ENCODE measurements around the gene GDA. TPM values are rescaled to one million over a fixed set of nuclear protein-coding genes. Genes with fewer than 3 reads are reported as not detected.
A peak's percentile ranks its signal among the peaks of the same experiment; 100 is the strongest.
"Not testable (repeated sequence)": the region's sequence is repeated elsewhere in the genome, so short reads cannot be mapped to it uniquely, and the experiment has no call there.

Gene GDA
- total RNA-seq, 1 donor from 2014 or later, result 2.4 TPM

DNA sequence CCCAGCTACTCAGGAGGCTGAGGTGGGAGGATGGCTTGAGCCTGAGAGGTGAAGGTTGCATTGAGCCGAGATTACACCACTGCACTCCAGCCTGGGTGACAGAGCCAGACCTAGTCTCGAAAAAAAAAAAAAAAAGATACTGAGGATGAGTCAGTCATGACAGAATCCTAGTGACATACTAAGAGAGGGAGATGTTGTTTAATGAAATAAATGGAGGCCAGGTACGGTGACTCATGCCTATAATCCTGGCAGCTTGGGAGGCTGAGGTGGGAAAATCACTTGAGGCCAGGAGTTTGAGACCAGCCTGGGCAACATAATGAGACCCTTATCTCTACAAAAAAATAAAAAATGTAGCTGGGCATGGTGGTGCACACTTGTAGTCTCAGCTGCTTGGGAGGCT is 108.6 kb downstream of the GDA start:
- no peak for ATAC-seq
- intact Hi-C loops (cut with DNase I), result no loop called here
- DNase-seq (ENCODE audit: low spot score), result no peak

DNA sequence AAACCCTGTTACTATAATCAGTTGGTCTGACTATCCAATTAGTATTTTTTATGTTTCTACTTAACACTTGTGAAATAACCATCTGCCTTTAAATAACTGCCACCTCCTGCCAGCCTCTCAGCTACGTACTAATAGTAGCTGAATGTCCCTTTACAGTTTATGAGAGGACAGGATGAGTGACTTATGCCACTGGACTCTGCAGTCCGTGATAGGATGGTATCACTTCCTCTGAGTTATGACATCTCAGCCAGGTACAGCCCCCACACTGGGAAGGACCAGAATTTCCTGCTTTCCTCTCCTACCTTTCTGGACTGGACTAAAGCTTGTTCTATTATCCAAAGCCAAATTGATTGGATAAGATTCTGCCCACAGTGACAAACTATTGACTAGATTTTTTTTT is 112.8 kb downstream of the GDA start:
- no peak for DNase-seq (ENCODE audit: low spot score)
- intact Hi-C loops (cut with DNase I), result no loop called here
- no peak for ATAC-seq

DNA sequence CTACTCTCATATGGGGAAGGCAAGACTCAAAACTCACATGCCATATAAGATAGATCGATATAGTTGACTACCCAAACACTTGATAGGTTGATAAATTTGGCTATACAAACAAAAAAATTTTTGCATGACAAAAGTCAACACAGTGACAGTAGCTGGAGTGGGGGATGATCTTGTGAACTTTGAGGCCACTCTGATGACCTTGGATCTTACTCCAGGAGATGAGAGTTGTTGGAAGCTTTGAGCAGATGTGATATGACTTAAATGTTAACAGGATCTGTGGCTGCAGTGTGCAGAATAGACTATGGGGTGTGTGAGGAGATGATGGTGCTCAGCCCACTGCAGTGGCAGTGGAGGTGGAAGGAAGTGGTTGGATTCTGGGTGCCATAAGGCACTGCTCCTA is 114.3 kb downstream of the GDA start:
- intact Hi-C loops (cut with DNase I), result no loop called here

DNA sequence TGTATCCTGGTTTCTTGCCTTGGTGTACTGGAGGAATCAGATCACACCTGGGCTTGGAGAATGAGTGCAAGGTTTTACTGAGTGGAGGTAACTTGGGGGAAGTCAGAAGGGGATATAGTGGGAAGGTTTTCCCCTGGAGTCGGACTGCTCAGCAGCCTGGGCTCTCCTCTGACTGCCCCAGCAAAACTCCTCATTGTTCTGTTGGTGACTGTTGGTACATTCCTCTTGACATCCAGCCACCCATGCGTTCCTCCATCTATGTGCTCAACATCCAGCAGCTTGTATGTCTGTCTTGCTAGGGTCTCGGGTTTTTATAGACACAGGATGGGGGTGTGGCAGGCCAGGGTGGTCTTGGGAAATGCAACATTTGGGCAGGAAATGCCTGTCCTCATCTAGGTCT is 119.7 kb downstream of the GDA start:
- no peak for ATAC-seq
- intact Hi-C loops (cut with DNase I), result loop anchor here (2.0 kb wide), 1 partner anchor 226 kb away; no protein-coding TSS in a partner anchor
- DNase-seq (ENCODE audit: low spot score), result no peak

More for the DNA sequence above, 114.3 kb downstream of the GDA start:
- DNase-seq (ENCODE audit: low spot score) (no peak), ATAC-seq (no peak)

DNA sequence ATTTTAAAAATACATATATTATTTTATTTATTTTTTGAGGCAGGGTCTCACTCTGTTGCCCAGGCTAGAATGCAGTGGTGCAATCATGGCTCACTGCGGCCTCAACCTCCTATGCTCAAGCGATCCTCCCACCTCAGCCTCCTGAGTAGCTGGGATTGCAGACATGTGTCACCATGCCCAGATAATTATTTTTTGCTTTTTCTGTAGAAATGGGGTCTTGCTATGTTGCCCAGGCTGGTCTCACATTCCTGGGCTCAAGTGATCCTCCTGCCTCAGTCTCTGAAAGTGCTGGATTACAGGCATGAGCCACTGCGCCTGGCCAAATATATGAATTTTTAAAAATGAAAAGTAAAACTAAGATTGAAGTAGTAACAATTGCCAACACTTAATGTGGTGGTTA is 121.1 kb downstream of the GDA start:
- DNase-seq (ENCODE audit: low spot score); intact Hi-C loops (cut with DNase I); ATAC-seq: not testable (repeated sequence)

DNA sequence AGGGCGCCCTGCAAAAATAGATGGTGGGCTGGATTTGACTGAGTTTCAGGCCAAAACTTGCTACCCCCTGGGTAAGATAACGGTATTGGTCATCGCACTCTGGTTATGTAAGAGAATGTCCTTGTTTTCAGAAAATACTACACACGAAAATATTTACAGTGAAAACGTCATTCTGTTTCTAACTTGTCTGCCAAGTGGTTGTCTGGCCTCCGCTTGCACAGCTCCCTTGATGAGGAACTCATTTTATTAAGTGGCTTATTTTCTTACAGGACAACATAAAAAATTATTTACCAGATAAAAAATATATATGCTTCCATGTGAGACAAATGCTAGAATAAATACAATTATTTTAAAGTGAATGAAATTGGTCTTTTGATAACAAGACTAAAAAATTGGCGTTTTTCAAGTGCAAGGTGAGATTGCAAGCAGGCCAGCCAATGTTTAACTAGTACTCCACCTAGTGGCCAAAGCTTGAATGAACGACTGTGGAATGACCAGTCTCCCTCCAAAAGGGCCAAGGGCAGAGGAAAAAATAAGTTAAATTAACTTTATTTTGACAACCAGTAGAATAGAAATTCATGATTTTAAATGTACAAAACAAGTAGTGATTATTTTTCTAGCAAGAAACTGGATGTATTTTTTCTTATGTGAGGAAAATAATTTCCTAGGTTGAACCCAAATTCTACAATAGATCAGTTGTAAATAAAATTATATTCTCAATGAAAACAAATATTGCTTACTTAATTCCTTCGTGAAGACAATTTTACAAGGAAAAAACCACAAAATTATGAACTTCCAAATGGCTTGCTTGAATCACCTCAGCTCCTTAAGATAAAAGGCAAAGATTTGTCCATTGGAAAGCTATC is 122.6 kb downstream of the GDA start:
- ATAC-seq (peak; percentile 62), DNase-seq (ENCODE audit: low spot score) (peak; percentile 63)
- intact Hi-C loops (cut with DNase I), result no loop called here

DNA sequence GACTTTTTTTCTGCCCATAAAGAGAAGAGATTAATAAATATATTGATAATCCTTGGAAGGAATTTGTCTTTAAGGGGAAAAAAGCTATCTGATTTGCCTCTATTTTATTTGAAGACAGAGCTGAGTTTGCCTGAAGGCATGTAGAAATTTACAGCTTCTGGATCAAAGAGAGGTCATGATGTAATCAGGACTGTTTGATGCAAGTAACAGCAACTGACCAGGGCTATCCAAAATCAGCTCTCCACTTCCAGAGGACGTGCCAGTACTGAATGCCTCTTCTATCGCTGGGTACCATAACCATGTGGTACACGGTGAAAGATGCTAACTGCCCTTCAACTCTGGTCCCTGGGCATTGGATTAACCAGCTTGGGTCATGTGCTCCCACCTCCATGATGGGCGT is 125.2 kb downstream of the GDA start:
- ATAC-seq, result no peak
- intact Hi-C loops (cut with DNase I), result no loop called here

DNA sequence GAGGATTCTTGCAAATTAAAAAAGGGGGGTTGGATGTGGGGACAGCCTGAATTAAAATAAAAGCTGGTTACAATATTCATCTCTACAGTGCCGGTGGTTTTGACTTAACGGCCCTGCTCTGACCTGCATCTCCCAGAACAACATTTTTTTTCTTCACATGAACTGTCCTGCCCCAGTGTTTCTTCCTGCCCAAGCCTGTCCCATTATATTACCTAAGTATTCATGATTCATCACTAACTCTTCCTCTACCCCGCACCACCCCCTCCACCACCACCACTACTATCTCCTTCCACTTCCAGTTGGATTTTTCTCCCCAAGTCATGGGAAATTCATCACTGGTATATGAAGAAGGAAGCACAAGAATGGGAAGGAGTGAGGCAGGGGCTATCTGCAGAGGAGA is 125.7 kb downstream of the GDA start:
- DNase-seq (ENCODE audit: low spot score), result no peak
- ATAC-seq, result no peak
- intact Hi-C loops (cut with DNase I), result no loop called here

More for the DNA sequence above, 125.2 kb downstream of the GDA start:
- DNase-seq (ENCODE audit: low spot score), result no peak

DNA sequence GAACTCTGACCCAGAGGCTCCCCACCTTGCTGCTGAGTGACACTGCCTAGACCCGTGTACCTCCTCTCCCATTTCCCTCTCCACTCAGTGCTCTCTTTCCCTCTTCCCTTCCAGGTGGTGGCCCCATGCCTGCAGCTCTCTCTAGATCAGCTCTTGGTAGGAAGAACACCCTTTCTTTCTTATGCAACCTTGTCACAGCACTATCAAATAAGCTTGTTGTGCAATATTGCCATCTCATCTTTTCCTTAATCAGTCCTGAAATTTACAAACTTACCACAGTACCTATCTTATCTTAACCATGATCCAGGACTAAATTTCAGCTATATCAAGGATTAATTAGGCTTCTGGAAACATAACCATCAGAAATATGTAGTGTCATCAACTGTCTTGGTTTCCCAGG is 127.2 kb downstream of the GDA start:
- intact Hi-C loops (cut with DNase I), result no loop called here
- ATAC-seq (no peak), DNase-seq (ENCODE audit: low spot score) (no peak)

DNA sequence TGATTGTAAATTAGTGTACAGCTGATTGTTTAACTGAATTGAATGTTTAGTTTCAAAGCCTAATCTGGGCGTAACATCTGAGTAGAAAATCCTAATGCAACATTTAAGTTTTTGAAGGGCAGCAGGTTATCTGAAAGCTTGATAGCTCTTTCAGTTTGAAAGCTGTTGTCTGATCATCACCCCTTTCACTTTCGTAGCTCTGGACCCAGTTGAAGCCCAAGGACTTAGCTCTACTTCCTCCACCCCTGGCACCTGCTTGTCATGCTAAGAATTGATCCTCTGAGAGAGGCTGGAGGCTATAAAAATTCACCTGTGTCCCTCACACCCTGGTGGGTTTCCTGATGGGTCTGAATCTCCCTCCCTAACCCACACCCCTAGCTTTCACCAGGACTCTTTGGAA is 129.7 kb downstream of the GDA start:
- intact Hi-C loops (cut with DNase I), result no loop called here
- ATAC-seq, result no peak

DNA sequence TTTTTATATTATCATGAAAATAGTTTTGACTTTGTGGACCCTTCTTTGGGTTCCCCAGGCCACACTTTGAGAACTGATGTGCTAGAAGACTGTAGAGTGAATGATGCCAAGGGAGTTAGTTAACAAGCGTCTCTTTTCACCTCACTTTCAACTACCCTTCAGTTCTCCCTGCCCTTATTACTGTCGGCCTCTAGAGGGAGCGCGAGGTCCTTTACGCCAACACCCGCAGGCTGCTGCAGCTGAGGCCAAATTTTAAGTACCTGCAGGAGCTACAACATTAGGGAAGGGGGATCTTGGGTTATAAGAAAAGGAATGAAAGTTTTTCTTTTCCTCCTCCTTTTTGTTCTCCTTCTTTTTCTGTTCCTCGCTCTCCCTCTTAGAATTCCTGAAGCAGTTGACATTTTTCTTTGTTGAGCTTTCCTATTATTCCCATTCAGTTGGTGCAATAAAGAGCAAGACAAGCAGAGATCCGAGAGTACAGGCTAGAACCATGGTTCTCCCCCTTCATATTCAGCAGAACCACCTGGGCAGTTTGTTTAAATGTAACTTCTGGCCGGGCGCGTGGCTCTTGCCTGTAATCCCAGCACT is 131.8 kb downstream of the GDA start:
- DNase-seq (ENCODE audit: low spot score), result peak; percentile 82
- intact Hi-C loops (cut with DNase I), result loop anchor here (5.0 kb wide), 2 partner anchors 311 to 546 kb away; no protein-coding TSS in a partner anchor
- ATAC-seq, result peak; percentile 90

More for the DNA sequence above, 129.7 kb downstream of the GDA start:
- no peak for DNase-seq (ENCODE audit: low spot score)

DNA sequence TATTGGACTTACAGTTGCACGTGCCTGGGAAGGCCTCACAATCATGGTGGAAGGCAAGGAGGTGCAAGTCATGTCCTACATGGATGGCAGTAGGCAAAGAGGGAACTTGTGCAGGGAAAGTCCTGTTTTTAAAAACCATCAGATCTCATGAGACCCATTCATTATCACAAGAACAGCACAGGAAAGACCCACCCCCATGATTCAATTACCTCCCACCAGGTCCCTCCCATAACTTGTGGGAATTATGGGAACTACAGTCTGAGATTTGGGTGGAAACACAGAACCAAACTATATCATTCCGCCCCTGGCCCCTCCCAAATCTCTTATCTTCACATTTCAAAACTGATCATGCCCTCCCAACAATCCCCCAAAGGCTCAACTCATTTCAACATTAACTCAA is 140.2 kb downstream of the GDA start:
- DNase-seq (ENCODE audit: low spot score) (no peak), ATAC-seq (no peak)
- intact Hi-C loops (cut with DNase I), result no loop called here

DNA sequence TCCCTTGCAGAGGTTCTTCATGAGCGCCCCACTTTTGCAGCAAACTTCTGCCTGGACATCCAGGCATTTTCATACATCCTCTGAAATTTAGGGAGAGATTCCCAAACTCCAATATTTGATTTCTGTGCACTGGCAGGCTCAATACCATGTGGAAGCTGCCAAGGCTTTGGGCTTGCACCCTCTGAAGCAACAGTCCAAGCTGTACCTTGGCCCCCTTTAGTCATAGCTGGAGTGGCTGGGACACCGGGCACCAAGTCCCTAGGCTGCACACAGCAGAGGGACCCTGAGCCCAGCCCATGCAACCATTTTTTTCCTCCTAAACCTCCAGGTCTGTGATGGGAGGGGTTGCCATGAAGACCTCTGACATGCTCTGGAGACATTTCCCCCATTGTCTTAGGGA is 141.1 kb downstream of the GDA start:
- no peak for DNase-seq (ENCODE audit: low spot score)
- no peak for ATAC-seq
- intact Hi-C loops (cut with DNase I), result loop anchor here (10.0 kb wide), 1 partner anchor 54 kb away; no protein-coding TSS in a partner anchor

DNA sequence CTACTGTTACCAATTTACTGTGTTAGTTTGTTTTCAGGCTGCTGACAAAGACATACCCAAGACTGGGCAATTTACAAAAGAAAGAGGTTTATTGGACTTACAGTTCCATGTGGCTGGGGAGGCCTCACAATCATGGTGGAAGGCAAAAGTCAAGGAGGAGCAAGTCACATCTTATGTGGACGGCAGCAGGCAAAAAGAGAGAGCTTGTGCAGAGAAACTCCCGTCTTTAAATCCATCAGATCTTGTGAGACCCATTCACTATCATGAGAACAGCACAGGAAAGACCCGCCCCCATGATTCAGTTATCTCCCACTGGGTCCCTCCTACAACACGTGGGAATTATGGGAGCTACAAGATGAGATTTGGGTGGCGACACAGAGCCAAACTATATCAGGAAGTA is 142.3 kb downstream of the GDA start:
- DNase-seq (ENCODE audit: low spot score); ATAC-seq: not testable (repeated sequence)
- intact Hi-C loops (cut with DNase I), result loop anchor here (10.0 kb wide), 1 partner anchor 53 kb away; no protein-coding TSS in a partner anchor

DNA sequence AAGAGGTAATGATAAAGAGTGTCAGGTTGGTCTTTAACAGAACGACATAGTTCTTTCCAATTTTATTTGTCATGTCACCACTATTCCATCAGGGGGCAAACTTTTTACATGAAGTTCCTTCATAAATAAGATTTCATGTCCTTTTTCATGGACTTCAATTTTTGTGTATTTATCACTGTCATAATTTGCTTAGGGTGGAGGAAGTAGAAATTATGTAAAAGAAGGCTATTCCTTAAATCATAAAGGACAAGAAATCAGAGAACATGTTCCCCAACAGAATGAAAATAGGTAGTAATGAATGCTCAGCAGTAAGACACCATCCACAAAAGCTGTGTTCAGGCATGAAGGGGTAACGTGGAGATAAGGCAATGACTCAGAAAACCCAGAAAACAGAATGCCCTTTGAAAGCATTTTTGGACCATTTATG is 143.0 kb downstream of the GDA start:
- intact Hi-C loops (cut with DNase I), result loop anchor here (10.0 kb wide), 1 partner anchor 53 kb away; no protein-coding TSS in a partner anchor
- ATAC-seq (peak; percentile 70), DNase-seq (ENCODE audit: low spot score) (no peak)

DNA sequence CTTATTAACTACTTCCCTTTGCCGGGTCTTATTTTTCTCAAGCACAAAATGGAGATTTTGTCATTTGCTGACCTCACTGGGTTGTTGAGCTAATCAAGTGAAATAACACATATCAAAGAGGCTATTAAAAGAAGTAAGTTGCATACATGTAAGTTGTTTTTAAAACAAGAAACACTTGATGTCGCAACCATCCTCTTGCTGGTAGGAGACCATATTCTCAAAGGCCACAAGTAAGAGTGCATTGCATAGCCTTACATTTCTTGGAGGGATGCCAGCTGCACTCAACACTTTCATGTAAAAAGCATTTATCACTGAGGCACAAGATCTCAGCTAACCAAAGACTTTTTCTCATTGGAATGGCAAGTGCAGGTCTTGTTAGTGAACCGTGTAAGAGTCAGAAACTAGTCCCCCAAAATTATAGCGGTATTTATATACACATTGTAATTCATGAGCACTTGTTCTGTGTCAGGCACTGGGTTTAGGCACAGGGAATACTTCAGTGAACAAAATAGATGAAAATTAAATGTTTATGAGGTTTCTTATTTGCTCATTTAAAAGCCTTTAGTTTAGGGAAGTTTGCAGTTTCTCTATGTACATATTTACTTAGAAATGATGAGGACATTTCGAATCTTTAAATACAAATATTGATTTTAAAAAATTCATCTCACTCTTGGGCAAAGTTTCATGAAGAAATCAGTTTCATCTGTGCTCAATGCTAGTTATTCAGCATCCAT is 143.8 kb downstream of the GDA start:
- intact Hi-C loops (cut with DNase I), result loop anchor here (10.0 kb wide), 1 partner anchor 52 kb away; no protein-coding TSS in a partner anchor
- no peak for DNase-seq (ENCODE audit: low spot score)
- ATAC-seq, result peak; percentile 59

DNA sequence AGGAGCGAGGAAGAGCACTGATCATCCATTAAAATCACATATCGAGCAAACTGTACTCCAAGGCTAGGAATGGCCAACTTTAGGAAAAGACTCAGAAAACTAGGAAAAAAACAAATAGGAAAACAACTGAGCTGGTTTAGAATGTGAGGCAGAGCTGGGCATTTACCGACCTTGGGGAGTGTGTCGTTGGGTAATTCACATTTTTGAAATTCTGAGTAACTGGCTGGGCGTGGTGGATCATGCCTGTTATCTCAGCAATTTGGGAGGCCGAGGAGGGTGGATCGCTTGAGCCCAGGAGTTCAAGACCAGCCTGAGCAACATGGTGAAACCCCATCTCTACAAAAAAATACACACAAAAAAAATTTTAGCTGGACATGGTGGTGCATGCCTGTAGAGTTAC is 145.7 kb downstream of the GDA start:
- intact Hi-C loops (cut with DNase I), result loop anchor here (5.0 to 10.0 kb wide), 2 partner anchors 50 to 297 kb away; no protein-coding TSS in a partner anchor
- ATAC-seq (no peak), DNase-seq (ENCODE audit: low spot score) (no peak)

DNA sequence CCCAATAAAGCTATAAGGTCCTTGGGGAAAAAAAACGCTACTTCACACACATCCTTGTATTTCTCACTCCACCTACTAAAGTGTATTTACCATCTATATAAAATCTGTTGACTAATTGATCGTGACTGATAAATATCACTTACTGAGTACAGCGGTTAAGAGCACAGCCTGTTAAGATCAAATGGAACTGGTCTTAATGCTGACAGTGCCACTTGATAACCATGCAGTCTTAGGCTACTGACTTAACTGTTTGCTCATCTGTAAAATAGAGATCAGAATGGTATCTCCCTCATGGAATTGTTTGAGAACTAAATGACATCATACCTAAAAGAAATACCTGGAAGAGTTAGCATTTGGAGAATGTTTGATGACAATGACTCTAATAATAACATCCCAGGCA is 148.3 kb downstream of the GDA start:
- DNase-seq (ENCODE audit: low spot score) (no peak), ATAC-seq (no peak)
- intact Hi-C loops (cut with DNase I), result loop anchor here (5.0 to 10.0 kb wide), 2 partner anchors 47 to 295 kb away; no protein-coding TSS in a partner anchor

DNA sequence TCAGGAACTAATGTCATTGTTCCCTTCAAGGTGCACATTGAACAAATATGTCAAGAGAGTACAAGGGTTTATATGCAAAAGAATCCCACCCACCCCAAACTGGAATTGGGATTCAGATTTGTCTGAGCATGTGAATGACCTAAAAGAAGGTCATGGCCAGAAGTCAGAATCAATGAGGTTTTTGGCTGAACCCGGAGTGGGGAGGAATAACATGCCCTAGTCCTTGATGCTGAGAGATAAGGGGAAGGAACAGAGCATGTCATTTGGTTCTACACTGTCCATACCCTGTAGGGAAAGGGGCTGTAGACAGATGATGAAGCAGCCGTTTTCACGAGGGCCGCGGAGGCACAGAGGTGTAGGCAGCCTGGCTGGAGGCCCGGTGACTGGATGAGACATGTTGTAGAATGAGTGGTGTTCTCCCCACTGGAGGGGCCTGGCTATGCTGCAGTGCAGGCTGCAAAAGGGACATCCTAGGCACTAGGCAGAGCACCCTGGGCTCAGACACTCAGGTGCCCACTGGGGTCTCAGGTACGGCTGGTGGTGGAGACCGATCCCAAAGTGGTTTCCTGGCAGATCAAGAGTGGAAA is 149.9 kb downstream of the GDA start:
- DNase-seq (ENCODE audit: low spot score), result no peak
- intact Hi-C loops (cut with DNase I), result loop anchor here (5.0 to 10.0 kb wide), 2 partner anchors 46 to 293 kb away; no protein-coding TSS in a partner anchor

More for the DNA sequence above, 149.9 kb downstream of the GDA start:
- ATAC-seq, result no peak
